Erythroblast (primary cell): ENCODE measurements around the gene MCAT.

Experiments used
- GATA1 ChIP-seq: IDR thresholded peaks from 2 replicates; pipeline ENCODE4 v1.6.1; 2011; ENCODE audit warnings: low read depth, mild to moderate bottlenecking, control low read depth, low read length, moderate library complexity
- POLR2A ChIP-seq: IDR thresholded peaks from 2 replicates; pipeline ENCODE4 v1.6.1; 2011; ENCODE audit warnings: mild to moderate bottlenecking, low read length

DNA sequence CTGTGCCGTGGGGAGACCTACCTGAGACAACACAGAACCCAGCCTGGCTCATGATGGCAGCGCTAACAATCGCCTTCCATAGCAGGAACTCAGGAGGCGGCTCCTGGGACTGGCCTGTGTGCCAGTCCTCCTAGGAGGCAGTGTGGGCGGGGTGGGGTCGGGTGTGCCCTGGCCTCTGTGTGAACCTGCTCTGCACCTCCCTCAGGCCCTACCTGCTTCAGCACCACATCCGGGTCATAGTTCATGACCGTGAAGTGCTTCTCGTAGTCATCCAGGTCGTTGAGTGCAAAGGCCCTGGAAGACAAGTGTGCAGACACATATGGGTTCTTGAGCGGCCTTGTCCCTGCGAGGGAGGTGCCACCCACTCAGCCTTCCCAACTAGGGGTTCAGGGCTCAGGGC is 28.4 kb upstream of the MCAT start:
- no peak for TF ChIP-seq POLR2A
- no peak for TF ChIP-seq GATA1
